GM21529 (cell line): Measurements from ENCODE around the gene ANO7.

Experiments
- ATAC-seq: cut with Tn5 transposase; IDR thresholded peaks from one replicate; pipeline ENCODE4 v1.9.1; 2021; ENCODE audit not compliant: unreplicated experiment

Gene ANO7

DNA sequence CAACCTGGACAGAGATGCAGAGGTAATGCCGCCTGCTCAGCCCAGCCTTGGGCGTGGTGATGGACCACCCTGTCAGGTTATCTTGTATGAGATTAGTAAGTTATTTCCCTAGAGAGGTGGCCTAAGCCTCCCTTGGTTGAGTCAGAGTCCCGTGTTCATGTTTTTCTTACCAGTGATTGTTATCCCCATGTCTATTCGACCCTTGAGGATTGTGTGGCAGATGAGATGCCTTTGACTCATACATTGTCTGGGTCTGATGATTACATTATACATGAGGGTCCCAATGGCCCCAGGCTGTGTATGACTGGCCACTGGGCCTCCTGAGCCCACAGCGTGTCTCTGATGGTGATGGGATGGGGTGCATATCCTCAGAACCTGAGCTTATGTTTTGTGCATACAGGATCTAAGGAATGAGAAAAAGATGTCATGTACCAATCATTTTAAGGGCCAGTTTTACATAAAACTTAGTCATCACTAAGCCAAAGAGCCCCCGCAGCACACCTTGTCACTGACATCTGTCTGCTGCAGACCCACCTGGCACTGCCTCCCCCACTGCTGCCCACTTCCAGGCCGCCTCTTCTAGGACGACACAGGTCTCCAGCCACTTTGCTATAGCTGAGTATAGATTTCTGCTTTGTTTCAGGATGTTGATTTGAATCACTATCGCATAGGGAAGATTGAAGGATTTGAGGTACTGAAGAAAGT is 30.5 kb upstream of the ANO7 start:
- ATAC-seq = no peak

DNA sequence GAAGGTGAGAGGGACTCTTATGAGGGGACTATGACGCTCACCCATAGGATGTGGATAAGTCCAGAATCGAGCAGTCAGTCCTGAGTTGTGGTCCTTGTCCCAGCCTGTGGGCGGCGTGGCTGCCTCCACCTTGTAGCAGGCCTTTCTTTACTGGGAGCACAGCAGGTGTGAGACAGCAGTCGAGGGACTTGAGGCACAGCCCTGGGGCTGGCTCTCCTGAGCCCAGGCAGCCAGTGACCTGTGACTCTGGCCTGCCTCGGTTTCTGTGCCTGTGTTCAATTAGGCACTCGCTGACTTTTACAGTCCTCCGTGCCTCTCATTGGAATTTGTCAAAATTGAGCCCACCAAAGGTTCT is 30.0 kb upstream of the ANO7 start:
- ATAC-seq = no peak

- no peak for ATAC-seq
Observed at GRCh38 chr2:241159116-241159515, 29.4 kb upstream of the ANO7 start.

GRCh38 chr2:241160318-241160717 is 28.2 kb upstream of the ANO7 start:
- no peak for ATAC-seq

GRCh38 chr2:241161646-241162281 is 26.7 kb upstream of the ANO7 start:
- ATAC-seq = no peak

DNA sequence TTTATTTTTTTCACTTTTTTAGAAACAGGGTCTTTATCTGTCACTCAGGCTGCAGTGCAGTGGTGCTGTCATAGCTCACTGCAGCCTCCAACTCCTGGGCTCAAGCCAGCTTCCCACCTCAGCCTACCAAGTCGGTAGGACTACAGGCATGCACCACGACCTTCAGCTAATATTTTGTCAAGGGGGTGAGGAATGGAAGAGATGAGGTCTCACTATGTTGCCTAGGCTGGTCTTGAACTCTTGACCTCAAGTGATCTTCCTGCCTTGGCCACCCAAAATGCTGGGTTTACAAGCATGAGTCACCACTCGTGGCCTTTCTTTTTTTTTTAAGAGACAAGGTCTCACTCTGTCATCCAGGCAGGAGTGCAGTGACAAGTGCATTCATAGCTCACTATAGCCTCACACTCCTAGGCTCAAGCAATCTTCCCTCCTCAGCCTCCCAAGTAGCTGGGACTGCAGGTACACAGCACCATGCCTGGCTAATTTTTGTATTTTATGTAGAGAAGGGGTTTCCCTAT is 24.8 kb upstream of the ANO7 start:
- ATAC-seq = no peak

GRCh38 chr2:241168366-241168765 is 20.1 kb upstream of the ANO7 start:
- ATAC-seq = no peak

GRCh38 chr2:241173557-241173956 is 14.9 kb upstream of the ANO7 start:
- ATAC-seq = no peak

DNA sequence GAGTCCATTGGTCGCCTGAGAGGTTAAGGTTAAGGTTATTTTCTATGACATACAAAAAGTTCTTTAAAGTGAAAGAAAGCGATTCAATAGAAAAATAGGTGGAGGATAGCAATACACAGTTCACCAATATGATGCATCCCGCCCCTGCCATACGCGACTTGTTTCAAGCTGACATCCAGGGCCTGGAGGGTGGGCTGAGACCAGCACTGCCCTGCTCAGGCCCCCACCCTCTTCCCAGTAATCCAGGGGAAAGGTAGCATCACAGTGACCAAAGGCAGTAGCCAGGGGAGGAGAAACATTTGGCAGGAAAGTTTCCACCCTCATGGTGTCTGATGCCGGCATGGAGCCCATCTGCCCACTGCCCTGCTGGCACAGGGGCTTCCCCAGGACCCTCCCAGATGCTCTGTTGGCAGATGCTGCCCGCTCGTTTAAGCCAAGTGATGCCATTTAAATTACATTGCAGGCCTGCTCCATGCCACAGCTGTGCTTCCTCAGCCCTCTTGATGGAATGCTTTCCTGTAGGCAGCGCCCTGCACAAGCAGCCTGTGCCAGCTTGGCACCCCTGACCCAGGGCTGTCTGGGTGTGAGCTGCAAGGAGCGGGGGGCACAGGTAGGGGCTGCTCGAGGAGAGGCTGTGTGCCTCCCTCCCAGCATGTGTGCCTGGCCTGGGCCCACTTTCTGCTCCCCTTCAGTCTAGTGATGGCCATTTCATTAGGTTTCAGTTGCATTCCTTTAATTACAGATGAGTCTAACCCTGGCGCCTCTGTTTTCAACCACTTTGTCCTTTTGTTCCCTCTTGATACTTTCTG is 10.7 kb upstream of the ANO7 start:
- no peak for ATAC-seq

DNA sequence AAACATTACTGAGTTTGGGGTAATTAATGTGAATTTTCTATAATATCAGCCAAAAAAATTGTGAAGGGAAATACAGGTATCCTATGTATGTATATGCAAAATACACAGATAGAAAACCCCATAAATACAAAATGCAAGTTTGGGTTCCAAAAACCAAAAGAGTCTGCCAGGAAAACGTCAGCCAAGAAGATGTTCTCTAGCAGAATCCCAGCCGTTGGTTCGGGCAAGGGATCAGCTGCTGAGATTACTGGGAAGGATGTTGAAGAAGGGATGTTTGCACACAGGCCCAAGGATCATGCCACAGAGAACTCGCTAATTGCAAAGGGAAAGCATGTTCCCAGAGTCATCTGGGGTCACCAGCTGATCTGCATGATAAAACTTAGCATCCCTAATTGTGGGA is 9.5 kb upstream of the ANO7 start:
- ATAC-seq = no peak

- ATAC-seq = no peak
Observed at GRCh38 chr2:241179899-241180298, 8.6 kb upstream of the ANO7 start.

- no peak for ATAC-seq
Observed at GRCh38 chr2:241180495-241180894, 8.0 kb upstream of the ANO7 start.

- ATAC-seq = no peak
Observed at GRCh38 chr2:241182126-241182525, 6.4 kb upstream of the ANO7 start.

DNA sequence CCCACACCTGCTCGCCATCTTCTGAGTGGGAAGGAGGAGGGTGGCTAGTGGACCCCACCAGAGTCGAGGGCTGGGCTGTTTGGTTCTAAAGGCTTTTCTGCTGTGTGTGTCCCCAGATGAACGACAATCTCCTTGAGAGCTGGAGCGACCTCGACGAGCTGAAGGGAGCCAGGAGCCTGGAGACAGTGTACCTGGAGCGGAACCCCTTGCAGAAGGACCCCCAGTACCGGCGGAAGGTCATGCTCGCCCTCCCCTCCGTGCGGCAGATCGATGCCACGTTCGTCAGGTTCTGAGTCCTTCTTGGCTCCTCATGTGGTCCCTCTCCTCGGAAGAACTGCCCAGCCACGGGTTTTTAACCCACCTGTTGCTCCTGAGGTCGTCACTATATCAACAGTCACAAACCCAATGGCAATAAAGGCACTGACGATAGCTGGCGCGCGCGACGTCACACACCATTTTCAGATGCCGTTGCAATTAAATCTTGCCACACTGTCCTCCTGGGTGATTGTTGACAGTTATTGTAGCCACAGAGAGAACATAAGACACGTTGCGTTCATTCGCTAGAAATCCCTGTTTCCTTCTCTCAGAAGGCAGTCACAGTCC is 5.8 kb upstream of the ANO7 start:
- no peak for ATAC-seq

DNA sequence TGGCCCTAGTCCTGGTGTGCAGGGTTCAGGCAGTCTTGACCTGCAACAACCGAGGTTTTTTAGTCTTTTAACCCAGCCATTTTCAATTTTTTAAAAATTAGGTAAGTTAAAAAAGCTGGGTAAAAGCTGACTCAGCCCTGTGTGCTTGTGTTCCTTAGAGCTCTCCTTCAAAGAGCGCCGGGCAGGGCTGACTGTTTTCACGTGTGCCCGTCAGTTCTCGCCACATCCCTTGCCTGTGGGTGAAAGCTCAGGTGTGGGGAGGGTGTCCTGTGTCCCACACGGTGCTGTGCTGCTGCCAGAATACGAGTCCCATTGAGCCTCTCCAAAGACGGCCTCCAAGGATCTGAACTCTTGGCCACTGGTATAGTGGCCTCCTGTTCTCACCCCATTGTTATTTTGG is 5.3 kb upstream of the ANO7 start:
- ATAC-seq = no peak

- no peak for ATAC-seq
Observed at GRCh38 chr2:241184901-241185300, 3.6 kb upstream of the ANO7 start.

DNA sequence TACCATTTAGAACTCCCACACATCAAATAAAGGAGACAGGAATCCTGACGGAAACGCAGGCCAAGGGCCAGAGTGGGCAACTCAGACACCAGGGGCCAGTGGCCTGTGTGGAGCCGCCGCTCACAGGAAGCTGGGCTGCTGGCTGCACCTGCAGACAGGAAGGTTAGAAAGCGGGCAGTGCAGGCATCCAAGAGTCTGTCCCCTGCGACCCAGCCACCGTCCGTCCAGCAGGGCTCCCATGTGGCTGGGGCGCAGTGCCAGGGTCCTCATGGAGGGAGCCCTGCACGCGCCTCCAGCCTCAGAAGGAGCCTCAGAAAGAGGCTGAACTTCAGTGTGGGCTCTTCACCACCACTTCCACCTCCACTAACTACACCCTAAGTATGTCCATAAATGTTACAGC is 2.5 kb upstream of the ANO7 start:
- ATAC-seq = no peak

DNA sequence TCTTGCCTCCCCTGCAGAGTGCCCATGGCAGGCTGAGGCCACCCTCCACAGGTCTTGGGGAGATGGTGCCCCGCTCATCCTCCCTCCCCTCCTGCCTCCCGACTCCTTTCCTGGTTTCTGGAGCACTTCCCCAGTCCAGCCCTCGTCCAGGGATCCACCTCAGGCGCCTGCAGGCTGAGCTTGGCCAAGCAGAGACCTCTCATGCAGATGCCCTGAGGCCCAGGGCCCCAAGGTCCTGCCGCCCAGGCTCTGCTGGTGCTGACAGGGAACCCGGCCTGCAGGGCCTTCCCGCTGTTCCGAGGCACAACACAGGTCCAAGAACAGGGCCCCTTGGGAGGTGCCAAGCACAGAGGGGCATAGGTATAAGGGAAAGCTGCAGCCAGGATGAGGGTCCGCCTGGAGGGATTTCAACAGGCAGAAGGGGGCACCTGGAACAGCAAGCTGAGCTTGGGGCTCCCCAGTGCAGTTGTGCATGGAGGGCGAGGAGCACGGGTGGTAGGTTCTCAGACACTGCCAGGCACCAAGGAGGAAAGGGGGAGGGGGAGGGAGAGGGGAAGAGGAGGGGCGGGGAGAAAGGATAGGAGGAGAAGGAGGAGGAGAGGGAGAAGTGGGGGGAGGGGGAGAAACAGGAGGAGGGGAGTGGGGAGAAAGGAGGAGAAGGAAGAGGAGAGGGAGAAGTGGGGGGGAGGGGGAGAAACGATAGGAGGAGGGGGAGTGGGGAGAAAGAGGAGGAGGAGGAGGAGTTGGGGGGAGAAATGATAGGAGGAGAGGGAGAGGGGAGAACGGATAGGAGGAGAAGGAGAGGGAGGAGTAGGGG is 1.2 kb upstream of the ANO7 start:
- ATAC-seq = no peak

DNA sequence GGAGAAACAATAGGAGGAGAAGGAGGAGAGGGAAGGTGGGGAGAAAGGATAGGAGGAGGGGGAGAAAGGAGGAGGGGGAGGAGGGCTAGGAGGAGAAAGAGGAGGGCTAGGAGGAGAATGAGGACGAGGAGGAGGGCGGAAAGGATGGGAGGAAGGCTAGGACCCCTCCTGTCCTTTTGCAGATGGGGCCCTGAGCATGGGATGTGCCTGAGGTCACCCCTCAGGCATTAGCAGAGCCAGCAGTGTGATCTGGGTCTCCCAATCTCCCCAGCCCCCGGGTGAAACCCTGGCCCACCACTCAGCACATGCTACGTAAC is 601 bp upstream of the ANO7 start:
- ATAC-seq = no peak

GRCh38 chr2:241189093-241189855 is 797 bp downstream of the ANO7 start:
- no peak for ATAC-seq
